GM19240 (cell line): Measurements from ENCODE around the gene MCUB.

Source experiments
- DNase-seq: peaks from one replicate; pipeline ENCODE4 v3.0.0; 2011; ENCODE audit warnings: low spot score; ENCODE audit not compliant: insufficient read length

MCUB gene

DNA sequence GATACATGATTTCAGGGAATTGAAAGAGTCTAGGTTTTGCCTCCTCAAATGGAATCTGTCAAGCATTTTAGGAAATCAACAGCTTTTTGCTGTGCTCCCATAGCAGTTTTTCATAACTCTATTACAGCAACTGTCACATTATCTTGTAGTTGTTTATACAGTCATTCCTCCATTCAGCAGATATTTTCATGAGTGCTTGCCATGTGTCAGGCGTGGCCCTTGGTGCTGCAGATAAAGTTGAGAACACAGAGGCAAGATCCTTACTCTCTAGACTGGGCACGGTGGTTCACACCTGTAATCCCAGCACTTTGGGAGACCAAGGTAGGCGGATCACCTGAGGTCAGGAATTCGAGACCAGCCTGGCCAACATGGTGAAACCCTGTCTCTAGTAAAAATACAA is 67.3 kb downstream of the MCUB start:
- no peak for DNase-seq

DNA sequence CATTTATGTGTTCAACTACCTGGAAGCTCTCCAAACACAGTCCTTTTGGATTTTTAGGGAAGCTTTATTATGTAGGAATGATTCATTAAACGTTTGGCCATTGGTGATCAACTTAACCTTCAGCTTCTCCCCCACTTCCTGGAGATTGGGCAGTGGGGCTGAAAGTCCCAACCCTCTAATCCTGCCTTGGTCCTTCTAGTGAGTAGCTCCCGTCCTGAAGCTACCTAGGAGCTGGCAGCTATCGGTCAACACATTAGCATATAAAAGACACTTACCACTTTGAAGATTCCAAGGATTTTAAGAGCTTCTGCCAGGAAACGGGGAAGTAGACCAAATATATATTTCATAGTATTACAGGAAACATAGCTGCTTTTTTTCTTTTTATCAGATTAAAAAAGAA is 69.7 kb downstream of the MCUB start:
- no peak for DNase-seq

DNA sequence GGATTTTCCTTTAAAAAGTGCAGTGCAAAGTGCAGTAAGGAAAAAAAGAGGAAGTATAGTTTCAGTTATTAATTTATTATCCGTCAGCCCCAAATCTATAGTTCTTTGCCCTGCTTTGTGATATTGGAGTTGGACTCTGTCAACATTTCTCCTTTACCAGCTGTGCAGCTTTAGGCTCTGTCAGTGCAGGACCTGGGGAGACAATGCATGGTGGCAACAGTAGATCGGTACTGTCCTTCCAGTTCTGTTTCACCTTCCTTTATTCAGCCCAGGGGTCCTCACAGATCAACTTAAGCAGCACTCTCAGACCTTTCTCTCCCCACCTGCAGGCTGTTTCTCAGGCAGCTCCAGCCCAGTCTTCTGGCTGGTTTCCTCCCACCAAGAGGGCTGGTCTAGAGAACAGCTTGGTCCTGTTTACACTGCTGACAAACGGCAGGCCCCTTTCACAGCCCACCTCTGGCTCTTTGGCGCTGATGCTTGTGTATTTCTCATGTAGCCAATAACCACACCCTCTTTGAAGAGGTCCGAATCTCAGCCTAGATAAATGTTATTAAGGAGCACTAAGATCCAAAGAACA is 71.6 kb downstream of the MCUB start:
- DNase-seq: no peak

- DNase-seq: no peak
These were observed 80.6 kb downstream of the MCUB start for GRCh38 chr4:109640644-109641043.

DNA sequence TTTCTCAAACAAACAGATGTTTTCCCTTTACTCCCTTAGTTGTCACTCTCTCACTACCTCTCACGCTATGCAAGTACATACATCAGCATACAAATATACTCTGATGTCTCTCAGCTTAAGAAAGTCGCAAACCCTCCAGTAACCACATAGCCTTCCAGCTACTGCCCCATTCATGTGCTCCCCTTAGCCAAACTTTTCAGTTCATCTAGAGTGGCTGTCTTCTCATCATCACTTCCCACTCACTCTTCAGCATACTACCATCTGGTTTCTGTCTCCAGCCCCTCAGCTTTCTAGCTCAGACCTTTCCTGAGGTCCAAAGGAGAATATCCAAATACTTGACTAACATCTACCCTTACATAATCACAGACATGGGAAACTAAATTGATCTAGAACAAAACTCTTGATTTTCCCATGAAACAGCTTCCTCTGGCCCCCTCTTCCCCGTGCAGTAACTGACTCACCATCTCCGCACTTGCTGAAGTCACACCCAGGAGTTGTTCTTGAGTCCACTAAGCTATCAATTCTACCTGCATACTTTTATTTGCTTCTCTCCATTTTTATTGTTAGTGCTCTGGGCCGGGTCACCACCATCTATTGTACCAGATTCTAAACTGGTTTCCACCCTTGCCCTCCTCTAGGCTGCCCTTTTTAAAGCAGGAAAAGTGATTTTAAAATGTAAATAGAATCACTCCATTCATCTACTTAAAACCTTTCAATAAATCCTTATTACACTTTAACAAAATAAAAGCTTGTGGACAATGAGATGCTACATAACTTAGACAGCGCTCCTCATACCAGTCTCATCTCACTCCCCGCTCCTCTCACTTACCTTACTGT is 86.0 kb downstream of the MCUB start:
- DNase-seq: no peak

DNA sequence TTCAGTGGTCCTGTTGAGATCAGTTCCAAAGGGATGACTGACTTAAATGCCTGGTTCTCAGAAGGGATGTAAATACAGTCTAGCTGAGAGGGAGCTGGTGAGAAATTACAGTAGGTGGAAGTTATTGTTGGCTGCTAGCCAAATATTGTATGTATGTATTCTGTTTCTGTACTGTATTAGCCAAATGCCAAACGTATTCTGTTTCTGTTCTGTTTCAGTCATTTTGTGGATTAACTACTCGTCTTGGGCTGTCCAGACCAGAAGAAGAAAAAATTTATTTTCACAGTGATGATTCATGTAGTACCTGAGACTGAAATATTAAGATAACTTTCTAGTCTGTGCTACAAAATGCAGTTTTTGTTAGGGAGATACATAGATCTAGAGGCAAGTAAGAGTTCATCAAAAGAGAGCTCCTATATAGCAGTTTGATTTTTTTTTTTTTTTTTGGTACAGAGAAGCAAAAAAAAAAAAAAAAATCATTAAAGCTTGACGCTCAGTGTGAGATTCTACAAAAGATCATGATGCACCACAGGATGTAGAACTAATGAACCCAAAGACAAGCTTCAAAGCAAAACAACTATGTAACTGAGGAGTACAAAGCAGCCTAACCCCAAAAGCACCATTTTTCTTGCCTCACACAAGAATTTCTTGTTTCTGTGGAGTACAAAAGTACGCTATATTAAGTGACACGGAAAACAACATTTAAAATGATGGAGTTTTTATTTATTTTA is 88.4 kb downstream of the MCUB start:
- no peak for DNase-seq

- DNase-seq: no peak
These were observed 89.0 kb downstream of the MCUB start for GRCh38 chr4:109648997-109649575.

GRCh38 chr4:109649872-109650271 is 89.8 kb downstream of the MCUB start:
- DNase-seq: peak; percentile 53

DNA sequence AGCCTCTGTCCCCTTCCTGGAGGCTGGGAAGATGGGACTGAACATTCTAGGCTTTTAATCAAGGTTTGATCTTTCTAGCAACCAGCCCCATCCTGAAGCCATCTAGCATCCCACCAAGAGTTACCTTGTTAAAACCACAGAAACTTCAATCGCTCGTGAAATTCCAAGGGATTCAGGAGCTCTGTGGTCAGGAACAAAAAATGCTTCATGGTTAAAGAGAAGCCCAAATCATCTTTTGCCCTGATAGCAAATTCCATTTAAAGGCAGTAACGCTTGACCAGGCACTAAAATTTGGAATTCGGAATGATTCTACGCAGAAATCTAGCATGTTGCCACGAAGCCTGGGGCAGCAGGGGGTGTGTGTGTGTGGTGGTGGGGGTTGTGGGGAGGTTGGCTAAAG is 95.3 kb downstream of the MCUB start:
- DNase-seq: no peak

DNA sequence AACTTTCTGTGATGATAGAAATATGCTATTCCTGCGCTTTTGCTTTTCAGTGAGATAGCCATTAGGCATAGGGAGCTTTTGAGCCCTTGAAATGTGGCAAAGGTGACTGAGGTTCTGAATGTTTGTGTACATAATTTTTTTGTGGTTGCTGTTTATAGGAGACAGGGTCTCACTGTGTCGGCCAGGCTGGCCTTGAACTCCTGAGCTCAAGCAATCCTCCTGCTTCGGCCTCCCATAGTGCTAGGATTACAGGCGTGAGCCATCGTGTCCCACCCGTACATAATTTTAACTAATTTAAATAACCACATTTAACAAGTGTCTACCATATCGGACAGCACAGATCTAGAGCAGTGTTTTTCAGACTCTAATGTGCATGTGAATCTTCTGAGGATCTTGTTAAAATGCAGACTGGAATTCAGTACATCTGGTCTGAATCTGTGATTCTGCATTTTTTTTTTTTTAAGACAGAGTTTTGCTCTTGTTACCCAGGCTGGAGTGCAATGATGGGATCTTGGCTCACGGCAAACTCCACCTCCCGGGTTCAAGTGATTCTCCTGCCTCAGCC is 97.9 kb downstream of the MCUB start:
- DNase-seq: no peak

- DNase-seq: no peak
These were observed 98.9 kb downstream of the MCUB start for GRCh38 chr4:109658871-109659410.

DNA sequence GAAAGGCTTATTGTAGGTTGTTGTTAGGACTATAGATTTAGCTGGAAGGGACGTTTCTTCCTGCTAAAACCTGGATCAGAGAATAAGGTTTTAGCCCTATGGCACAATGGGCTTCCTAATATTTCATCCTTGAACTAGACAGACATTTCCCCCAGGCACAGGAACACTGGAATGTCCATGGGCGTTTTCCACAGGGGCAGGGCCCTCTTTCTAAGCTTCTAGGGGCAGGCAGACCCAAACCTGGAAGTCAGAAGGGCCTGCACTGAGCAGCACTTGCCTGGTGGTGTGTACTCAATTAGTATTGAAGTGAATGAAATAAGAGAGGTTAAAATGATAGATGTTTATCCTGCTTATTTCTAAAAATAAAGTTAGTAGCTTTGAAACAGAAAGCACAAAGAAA is 102.1 kb downstream of the MCUB start:
- DNase-seq: no peak

DNA sequence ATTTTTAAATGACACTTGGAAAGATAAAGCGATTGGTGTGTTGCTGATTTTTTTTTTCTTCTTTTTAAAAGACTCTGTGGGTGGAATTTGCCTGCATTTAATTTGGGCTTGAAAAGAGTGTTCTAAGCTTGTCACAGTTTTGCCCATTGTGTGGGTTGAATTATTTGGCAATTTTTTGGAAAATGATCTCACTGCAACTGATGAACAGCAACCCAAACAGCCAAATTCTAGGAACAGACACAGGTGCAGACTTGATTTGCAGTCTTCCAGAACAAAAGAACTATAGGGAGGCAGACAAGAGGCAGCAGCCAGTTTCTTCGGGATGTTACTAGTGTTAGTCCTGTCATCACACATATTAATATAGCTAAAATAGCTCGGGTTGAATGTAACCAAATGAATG is 102.7 kb downstream of the MCUB start:
- no peak for DNase-seq

GRCh38 chr4:109665783-109666485 is 105.9 kb downstream of the MCUB start:
- no peak for DNase-seq

GRCh38 chr4:109671350-109671749 is 111.3 kb downstream of the MCUB start:
- no peak for DNase-seq

- no peak for DNase-seq
These were observed 112.3 kb downstream of the MCUB start for GRCh38 chr4:109672169-109672930.

DNA sequence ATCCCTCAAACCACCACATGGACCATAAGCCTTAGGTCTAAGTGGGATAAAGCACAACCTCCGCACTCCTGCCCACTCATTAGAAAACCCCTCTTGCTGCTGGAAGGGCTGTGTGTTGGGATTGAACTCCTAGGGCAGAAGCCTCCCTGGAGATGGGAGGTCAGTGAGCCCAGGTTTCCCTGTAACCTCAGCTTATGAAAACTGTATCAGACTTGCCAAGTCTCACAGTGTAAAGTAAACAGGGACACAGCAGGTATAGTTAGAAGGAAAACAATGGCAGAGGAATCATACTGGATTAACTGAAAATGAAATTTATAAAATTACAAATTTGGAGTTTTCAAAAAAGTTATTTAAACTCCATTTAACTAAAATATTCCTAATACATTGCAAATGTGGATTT is 113.3 kb downstream of the MCUB start:
- DNase-seq: no peak

- no peak for DNase-seq
These were observed 115.1 kb downstream of the MCUB start for GRCh38 chr4:109675181-109675580.

DNA sequence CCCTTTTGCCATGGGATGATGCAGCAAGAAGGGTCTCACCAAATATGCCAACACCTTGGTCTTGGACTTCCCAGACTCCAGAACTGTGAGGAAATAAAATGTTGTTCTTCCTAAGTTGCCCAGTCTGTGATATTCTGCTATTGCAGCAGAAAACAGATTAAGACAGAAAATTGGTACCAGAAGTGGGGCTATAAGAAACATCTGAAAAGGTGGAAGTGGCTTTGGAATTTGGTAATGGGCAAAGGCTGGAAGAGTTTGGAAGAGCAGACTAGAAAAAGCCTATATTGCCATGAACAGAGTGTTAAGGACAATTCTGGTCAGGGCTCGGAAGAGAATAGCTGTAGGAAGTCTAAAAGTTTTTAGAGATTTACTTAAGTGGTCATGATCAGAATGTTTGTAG is 115.8 kb downstream of the MCUB start:
- no peak for DNase-seq

DNA sequence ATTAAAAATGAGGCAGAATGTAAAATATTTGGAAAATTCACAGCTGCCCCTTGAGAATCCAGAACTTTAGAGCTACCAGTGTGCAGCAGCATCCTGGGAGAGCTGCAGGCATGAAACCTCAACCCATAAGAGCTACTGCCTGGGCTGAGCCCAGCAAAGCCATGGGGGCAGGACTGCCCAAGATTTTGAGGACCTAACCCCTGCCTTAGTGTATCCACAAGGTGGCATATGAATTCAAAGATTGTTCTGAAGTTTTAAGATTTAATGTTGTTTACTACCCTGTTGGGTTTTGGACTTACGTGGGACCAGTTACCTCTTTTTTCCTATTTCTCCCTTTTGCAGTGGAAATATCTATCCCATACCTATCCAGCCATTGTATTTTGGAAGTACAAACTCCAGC is 116.8 kb downstream of the MCUB start:
- no peak for DNase-seq
